GM21526 (cell line): ENCODE data around the gene EIF3CL.
"Not testable (repeated sequence)": the region's sequence is repeated elsewhere in the genome, so short reads cannot be mapped to it uniquely, and the experiment has no call there.

ENCODE experiments used
- ATAC-seq: cut with Tn5 transposase; IDR thresholded peaks from one replicate; pipeline ENCODE4 v1.9.1; 2021; ENCODE audit warnings: moderate library complexity; ENCODE audit not compliant: unreplicated experiment, low FRiP score

EIF3CL gene

GRCh38 chr16:28363408-28363807, 40.2 kb downstream of the EIF3CL start, which contains the start of gene NPIPB6:
Gene NPIPB6, minus strand, starts transcription at chr16:28363508. Its CDS starts 686 bp downstream, at chr16:28362822.
- ATAC-seq: not testable (repeated sequence)

- not testable (repeated sequence) for ATAC-seq
Measured at GRCh38 chr16:28362600-28362999, 41.0 kb downstream of the EIF3CL start.

GRCh38 chr16:28338230-28338629, 65.4 kb downstream of the EIF3CL start:
- ATAC-seq: not testable (repeated sequence)

GRCh38 chr16:28336940-28337710, 66.5 kb downstream of the EIF3CL start:
- ATAC-seq: not testable (repeated sequence)

- not testable (repeated sequence) for ATAC-seq
Measured at GRCh38 chr16:28335678-28336077, 68.0 kb downstream of the EIF3CL start.

- ATAC-seq: not testable (repeated sequence)
Measured at GRCh38 chr16:28332632-28333031, 71.0 kb downstream of the EIF3CL start.

GRCh38 chr16:28330981-28331380, 72.7 kb downstream of the EIF3CL start:
- ATAC-seq: not testable (repeated sequence)

- not testable (repeated sequence) for ATAC-seq
Measured at GRCh38 chr16:28330232-28330631, 73.4 kb downstream of the EIF3CL start.
